Osteocyte (in vitro differentiated cells): ENCODE measurements around the gene VSTM5. TPM values are rescaled to one million over a fixed set of nuclear protein-coding genes. Genes with fewer than 3 reads are reported as not detected.

Experiments
- DNase-seq: peaks from one replicate; pipeline ENCODE4 v3.0.0; 2021; ENCODE audit warnings: mixed read lengths; ENCODE audit not compliant: unreplicated experiment; ENCODE audit errors: extremely low spot score
- H3K27ac Mint-ChIP-seq: one replicate; pipeline ENCODE4 v1.8.0; 2021; ENCODE audit warnings: mild to moderate bottlenecking, mixed read lengths; ENCODE audit not compliant: unreplicated experiment
- H3K27me3 Mint-ChIP-seq: one replicate; pipeline ENCODE4 v1.8.0; 2021; ENCODE audit warnings: mixed read lengths; ENCODE audit not compliant: unreplicated experiment
- H3K36me3 Mint-ChIP-seq: one replicate; pipeline ENCODE4 v1.8.0; 2021; ENCODE audit warnings: mixed read lengths; ENCODE audit not compliant: unreplicated experiment
- H3K4me1 Mint-ChIP-seq: one replicate; pipeline ENCODE4 v1.8.0; 2021; ENCODE audit warnings: mixed read lengths; ENCODE audit not compliant: unreplicated experiment
- H3K4me3 Mint-ChIP-seq: one replicate; pipeline ENCODE4 v1.8.0; 2021; ENCODE audit warnings: mild to moderate bottlenecking, moderate library complexity, mixed read lengths; ENCODE audit not compliant: unreplicated experiment
- H3K9me3 Mint-ChIP-seq: one replicate; pipeline ENCODE4 v1.8.0; 2021; ENCODE audit warnings: mixed read lengths; ENCODE audit not compliant: unreplicated experiment
- total RNA-seq: library from RNA; stranded (reverse); gene quantifications from 2 replicates; pipeline ENCODE4 v1.2.1, GENCODE V29; 2021
- TF ChIP-seq, protein P1 (sequence below): fragments of 200-600 bp; sonication (generic); IDR thresholded peaks from 2 replicates; pipeline ENCODE4 v1.5.0; 2021; ENCODE audit warnings: antibody characterized with exemption, mild to moderate bottlenecking, moderate library complexity

The VSTM5 gene
- total RNA-seq, 1 donor from 2014 or later = not detected

DNA sequence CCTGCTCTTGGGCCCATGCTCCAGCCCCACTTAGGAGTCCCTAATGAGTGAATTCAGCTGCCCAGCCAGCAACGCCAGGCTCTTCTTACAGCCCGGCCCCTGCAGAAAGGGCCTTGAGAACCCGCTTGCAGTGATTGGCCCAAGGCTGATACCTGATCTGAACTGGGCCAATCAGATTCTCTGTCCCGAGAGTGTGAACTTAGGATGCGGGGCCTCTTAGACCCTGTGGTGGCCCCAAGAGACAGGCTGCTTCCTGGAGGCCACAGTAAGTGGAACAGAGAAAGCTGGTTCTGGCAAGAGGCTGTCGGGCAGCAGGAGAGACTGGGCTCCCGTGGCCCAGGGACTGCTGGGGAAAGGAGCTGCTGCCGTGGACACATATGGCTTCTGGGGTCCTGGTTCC is 11.5 kb downstream of the VSTM5 start:
- no peak for DNase-seq
- H3K9me3 Mint-ChIP-seq = no peaks in the 10 kb centered on the region

DNA sequence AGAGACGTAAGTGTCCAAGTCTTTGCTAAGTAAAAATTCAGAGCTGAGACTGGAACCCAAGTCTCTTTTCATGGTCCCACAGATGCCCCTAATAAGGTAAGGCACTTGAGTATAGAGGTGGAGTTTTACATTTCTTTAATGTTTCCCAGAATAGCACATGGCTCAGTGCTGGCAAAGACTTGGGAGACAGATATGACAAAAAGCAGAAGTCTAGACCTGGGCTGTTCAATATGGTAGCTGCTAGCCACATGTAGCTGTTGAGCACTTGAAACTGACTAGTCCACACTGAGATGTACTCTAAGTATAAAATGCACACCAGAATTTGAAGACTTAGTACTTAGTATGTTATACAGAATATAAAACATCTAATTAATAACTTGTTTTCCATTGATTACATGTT is 17.6 kb downstream of the VSTM5 start:
- H3K4me3 Mint-ChIP-seq = no peak overlapping the region
- H3K9me3 Mint-ChIP-seq = no peaks in the 10 kb centered on the region
- peaks cover 6% of the 10 kb centered on the region for H3K27me3 Mint-ChIP-seq
- DNase-seq = no peak
- TF ChIP-seq, protein P1, sequence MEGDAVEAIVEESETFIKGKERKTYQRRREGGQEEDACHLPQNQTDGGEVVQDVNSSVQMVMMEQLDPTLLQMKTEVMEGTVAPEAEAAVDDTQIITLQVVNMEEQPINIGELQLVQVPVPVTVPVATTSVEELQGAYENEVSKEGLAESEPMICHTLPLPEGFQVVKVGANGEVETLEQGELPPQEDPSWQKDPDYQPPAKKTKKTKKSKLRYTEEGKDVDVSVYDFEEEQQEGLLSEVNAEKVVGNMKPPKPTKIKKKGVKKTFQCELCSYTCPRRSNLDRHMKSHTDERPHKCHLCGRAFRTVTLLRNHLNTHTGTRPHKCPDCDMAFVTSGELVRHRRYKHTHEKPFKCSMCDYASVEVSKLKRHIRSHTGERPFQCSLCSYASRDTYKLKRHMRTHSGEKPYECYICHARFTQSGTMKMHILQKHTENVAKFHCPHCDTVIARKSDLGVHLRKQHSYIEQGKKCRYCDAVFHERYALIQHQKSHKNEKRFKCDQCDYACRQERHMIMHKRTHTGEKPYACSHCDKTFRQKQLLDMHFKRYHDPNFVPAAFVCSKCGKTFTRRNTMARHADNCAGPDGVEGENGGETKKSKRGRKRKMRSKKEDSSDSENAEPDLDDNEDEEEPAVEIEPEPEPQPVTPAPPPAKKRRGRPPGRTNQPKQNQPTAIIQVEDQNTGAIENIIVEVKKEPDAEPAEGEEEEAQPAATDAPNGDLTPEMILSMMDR = no peak
- no peak overlapping the region for H3K27ac Mint-ChIP-seq
- H3K36me3 Mint-ChIP-seq = no peaks in the 10 kb centered on the region
- no peaks in the 10 kb centered on the region for H3K4me1 Mint-ChIP-seq

More for the DNA sequence above, 11.5 kb downstream of the VSTM5 start:
- Mint-ChIP-seq H3K36me3 (no peaks in the 10 kb centered on the region), H3K4me3 (no peak overlapping the region), H3K27me3 (peaks cover under 1% of the 10 kb centered on the region), H3K4me1 (no peaks in the 10 kb centered on the region), H3K27ac (no peak overlapping the region)
- TF ChIP-seq, protein P1 = no peak

DNA sequence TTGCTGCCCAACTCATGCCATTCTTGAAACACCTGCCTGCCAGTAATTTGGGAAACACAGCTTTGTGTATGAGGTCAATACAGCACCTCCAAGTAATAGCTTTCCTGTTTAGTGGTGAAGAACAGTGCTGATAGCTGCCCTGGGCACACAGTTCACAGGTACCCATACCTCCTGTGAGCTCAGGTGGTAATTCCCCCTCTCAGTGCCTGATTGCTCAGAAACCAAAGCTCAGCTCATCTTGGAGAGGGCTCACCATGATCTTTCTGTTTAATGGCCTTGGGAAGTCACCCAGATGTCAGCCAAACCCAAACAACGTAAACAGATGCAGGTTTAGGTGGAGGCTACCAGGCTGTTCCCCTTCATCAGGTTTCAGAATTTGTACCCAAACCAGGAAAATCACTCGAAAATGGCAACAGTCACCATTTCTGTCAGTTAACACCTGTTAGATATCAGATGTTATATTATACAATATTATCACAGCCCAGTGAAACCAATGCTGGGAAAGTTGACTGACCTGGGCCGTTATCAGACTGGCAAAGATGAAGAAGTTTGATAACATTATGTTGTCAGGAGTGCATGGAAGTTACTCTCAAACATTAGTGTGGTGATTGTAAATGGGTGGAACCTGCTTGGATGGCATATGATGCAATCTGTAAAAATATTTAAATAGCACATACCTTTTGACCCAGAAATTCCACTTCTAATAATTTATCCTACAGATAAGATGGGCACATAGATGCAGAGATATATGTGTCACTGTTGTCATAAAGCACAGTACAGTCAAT is 18.9 kb downstream of the VSTM5 start:
- Mint-ChIP-seq H3K27me3 (peaks cover 6% of the 10 kb centered on the region), H3K9me3 (no peaks in the 10 kb centered on the region), H3K36me3 (no peaks in the 10 kb centered on the region), H3K4me1 (no peaks in the 10 kb centered on the region), H3K4me3 (no peak overlapping the region), H3K27ac (no peak overlapping the region)
- DNase-seq = no peak
- TF ChIP-seq, protein P1 = no peak

DNA sequence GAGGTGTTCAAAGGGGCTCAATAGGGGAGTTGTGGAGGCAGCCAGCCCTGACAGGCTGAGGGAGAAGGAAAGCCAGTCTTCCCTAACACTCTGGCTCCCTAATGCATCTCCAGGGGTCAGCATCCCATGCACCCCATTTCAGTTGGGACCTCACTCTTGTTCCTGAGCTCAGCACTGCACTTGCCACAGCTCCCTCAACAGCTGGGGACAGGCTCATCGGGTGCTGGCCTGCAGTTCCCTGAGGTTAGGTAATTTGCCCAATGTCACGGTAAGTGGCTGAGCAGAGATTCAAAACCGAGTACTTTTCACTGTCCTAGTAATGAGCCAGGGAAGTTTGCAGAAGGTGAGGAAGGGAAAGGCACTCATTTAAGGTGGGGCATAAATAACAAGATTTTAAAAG is 20.8 kb downstream of the VSTM5 start:
- Mint-ChIP-seq H3K27me3 (peaks cover 6% of the 10 kb centered on the region), H3K36me3 (no peaks in the 10 kb centered on the region), H3K4me1 (no peaks in the 10 kb centered on the region), H3K4me3 (no peak overlapping the region), H3K27ac (no peak overlapping the region), H3K9me3 (no peaks in the 10 kb centered on the region)
- DNase-seq = peak; percentile 71
- TF ChIP-seq, protein P1 = no peak

DNA sequence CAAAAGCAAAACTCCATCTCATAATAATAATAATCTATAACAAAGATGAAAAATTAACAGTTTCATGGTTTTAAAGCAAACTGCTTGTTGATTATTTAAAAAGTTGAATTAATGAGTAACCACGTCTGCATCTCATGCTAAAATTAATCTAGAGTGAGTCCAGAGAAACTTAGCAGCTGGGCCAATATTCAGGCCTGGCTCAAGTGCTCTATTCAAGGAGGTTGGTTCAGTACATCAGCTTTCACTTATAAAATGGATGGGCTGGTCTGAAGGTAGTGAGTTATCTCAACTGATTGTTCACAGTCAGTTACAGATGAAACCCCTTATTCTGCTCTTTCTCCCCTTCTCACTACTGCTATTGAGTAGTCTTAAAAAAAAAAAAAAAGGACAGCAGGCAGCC is 23.1 kb downstream of the VSTM5 start:
- Mint-ChIP-seq H3K27me3 (no peaks in the 10 kb centered on the region), H3K9me3 (no peaks in the 10 kb centered on the region), H3K4me3 (no peak overlapping the region), H3K27ac (no peak overlapping the region), H3K36me3 (no peaks in the 10 kb centered on the region), H3K4me1 (no peaks in the 10 kb centered on the region)
- TF ChIP-seq, protein P1 = no peak
- DNase-seq = no peak
